GM21447 (cell line): ENCODE results near the gene ARL2BP.
"Not testable (repeated sequence)": the region's sequence is repeated elsewhere in the genome, so short reads cannot be mapped to it uniquely, and the experiment has no call there.

Source experiments
- ATAC-seq: cut with Tn5 transposase; IDR thresholded peaks from one replicate; pipeline ENCODE4 v1.9.1; 2021; ENCODE audit not compliant: unreplicated experiment

ARL2BP gene

DNA sequence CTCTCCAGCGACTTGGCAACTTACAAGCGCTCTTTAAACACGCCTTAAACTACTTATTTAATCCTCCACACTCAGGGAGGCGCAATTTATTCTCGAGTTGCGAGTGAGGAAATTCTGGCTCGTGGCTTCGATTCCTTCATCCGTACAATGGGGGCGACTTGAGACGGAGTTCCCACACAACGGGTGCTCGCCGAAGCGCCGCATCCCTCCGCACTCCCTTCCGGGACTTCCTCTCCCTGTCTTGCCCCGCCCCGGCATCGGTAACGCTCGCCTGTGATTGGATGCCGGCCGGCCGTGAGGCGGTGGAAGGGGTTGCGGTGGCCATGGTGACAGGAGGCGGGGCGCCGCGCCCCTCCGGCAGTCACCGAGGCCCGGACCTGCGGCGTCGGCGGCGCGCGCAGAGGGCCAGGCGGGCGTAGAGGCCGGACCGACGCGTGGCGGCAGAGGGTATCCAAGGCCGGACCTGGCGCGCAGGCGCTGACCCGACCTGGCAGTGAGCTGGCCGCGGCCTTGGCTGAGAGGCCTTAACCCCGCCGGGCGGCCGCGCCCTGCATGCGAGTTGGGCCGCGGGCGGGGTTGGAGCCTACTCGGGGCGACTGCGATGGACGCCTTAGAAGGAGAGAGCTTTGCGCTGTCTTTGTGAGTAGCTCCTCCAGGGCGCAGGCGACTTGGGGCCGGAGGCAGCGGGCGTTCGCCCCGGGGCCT lies at the start of gene ARL2BP:
Gene ARL2BP, plus strand, starts transcription at position 493 of the 705 bp plus-strand sequence. Its CDS starts 109 bp downstream, at position 602.
- ATAC-seq, result peak; percentile 95

DNA sequence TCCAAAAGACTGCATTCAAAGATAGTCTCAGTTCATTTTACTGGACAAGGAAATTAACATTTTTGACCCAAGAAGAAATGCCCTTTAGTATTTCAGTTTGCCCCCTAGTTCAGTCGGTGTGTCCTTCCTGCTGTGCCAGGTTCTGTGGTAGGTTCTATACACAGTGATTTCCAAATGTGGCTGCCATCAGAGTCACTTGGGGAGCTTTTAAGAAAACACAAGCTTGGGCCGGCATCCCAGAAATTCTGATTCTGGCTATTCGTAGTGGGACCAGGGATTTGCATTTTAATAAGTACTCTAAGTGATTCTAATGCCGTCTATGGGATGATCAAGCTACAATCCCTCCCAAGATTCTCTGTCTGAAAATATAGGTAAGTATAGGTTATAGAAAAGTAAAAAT lies 48.8 kb upstream of the ARL2BP start:
- ATAC-seq, result no peak

DNA sequence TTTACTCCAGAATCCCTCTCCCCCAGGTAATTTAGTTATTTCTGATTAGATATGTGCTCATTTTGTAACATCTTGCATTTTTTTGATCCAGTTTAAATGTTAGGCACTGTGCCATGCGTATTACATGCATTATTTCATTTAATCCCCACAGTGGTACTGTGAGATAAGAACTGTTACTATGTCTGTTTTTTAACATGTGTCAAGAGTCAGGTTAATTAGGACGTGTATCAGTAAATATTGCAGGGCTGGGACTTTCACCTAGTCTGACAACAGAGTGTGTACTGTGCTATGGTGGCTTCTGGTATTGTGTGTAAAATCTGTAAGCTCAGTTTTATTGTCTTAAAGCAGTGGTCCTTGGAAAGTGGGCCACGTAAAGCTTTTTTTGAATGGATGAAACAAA lies 48.3 kb upstream of the ARL2BP start:
- ATAC-seq, result no peak

DNA sequence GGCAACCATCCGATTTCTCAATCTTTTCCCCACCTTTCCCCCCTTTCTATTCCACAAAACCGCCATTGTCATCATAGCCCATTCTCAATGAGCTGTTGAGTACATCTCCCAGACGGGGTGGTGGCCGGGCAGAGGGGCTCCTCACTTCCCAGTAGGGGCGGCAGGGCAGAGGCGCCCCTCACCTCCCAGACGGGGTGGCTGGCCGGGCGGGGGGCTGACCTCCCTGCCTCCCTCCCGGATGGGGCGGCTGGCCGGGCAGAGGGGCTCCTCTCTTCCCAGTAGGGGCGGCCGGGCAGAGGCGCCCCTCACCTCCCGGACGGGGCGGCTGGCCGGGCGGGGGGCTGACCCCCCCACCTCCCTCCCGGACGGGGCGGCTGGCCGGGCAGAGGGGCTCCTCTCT lies 44.7 kb upstream of the ARL2BP start:
- ATAC-seq, result not testable (repeated sequence)

DNA sequence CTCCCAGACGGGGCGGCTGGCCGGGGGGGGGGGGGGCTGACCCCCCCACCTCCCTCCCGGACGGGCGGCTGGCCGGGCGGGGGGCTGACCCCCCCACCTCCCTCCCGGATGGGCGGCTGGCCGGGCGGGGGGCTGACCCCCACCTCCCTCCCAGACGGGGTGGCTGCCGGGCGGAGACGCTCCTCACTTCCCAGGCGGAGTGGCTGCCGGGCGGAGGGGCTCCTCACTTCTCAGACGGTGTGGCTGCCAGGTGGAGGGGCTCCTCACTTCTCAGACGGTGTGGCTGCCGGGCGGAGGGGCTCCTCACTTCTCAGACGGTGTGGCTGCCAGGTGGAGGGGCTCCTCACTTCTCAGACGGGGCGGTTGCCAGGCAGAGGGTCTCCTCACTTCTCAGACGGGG lies 44.1 kb upstream of the ARL2BP start:
- ATAC-seq, result not testable (repeated sequence)

DNA sequence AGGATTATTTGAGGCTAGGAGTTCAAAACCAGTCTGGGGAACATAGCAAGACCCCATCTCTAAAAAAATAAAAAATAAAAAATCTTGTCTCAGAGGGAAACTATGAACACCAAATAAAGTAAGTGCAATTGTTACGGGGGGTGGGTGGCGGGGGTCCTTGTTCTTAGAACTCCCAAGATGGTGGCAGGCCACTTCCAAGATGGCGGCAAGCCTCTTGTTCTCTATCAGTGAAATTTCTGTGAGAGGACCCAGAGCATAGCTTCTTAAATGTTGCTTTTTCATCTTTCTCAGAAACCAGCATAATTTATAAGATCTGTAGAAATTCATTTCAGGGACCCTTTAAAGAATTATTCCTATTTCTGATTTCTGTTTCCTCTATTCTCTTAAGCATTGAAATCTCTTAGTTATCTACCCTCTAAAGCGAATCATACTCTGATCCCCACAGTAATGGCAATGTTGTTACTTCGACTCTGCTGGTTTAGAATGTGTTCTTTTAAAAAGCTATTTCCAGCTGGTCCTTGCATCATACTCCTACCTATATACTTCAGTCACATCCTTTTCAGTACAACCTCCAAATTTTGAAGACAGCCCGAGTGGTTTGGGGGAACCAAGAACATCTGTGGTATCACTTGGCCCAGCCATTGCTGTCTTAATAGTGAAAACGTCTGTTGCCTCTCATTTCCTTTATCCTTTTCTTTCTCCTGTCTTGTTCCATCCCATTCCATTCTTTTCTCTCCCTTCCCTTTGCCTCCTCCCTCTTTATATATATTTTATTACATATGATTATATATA lies 42.8 kb upstream of the ARL2BP start:
- no peak for ATAC-seq

DNA sequence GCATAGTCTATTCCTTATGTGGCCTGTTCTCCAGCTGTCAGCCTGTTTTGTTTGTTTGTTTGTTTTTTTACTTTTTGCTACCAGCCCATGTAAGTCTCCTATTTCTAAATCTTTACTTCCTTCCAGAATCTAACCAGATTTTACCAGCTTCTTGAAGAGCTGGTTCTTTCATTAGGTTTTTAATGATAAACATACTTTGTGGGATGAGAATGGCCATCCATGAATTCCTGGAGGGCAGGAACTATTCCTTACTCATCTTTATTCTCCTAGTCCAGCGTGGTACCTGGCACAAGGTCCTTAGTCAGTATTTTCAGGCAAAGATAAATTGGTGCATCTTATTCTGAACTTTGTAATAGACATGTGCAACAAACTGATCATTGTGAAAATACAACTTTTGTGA lies 41.6 kb upstream of the ARL2BP start:
- no peak for ATAC-seq

DNA sequence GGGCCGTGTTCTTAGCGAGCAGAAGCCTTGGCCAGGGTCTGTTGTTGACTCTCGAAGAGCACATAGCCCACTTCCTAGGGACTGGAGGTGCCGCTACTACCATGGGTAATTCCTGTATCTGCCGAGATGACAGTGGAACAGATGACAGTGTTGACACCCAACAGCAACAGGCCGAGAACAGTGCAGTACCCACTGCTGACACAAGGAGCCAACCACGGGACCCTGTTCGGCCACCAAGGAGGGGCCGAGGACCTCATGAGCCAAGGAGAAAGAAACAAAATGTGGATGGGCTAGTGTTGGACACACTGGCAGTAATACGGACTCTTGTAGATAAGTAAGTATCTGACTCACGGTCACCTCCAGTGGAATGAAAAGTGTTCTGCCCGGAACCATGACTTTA lies 40.4 kb upstream of the ARL2BP start:
- no peak for ATAC-seq

DNA sequence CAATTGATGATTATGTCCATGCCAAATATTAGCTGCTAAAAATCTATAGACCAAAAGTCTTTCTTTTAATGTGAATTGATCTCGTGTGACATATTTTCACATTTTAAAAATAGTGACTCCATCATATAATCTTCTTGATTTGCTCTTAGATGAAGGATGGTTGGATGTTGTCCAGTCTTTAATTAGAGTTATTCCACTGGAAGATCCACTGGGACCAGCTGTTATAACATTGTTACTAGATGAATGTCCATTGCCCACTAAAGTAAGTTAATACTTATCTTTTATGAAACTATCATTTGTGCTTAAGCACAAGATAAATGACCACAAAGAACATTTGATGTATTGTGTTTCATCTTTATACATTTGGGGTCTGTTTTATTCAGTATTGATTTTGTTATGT lies 36.1 kb upstream of the ARL2BP start:
- ATAC-seq, result no peak

DNA sequence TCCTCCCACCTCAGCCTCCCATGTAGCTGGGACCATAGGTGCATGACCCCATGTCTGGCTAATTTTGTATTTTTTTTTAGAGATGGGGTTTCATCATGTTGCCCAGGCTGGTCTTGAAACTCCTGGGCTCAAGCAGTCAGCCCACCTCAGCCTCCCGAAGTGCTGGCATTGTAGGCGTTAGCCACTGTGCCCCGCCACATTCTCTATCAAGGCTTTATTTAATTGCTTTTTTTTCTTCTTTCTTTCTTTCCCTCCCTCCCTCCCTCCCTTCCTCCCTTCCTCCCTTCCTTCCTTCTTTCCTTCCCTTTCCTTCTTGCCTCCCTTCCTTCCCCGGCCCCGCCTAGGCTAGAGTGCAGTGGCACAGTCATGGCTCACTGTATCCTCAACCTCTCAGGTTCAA lies 35.3 kb upstream of the ARL2BP start:
- ATAC-seq, result no peak

DNA sequence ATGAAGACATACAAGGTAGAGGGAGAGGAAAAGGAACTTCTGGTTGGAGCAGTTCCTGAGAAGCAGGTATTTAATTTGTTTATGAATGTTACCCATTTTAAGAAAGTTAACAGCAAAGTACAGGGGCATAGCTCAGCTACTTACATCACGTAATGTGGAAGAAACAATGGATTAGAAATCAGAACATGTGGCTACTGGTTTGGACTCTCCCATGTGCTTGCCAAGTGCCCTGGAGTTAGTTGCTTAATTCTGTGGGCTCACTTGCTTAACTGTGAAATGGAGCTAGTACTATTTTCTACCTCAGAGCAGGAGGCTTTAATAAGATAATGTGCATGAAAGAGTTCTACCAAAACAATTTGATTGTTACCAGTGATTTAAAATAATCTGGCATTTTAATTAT lies 31.6 kb upstream of the ARL2BP start:
- ATAC-seq, result no peak

DNA sequence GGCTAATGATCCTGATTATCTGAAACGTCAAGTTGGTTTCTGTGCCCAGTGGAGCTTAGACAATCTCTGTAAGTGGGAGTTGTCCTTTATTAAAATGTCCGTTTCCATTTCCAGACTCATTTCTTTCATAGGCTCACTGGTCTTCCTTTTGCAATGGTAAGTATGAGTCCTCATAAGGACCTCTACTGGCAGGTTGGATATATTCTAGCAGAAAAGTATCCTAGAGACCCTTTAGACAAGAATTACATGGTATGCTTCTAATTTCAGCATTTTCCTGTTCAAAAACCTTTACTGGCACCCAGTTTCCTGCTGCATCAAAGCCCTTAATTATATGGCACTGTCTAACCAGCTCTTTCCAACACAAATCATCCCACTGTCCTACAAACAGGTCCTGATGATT lies 28.1 kb upstream of the ARL2BP start:
- no peak for ATAC-seq

DNA sequence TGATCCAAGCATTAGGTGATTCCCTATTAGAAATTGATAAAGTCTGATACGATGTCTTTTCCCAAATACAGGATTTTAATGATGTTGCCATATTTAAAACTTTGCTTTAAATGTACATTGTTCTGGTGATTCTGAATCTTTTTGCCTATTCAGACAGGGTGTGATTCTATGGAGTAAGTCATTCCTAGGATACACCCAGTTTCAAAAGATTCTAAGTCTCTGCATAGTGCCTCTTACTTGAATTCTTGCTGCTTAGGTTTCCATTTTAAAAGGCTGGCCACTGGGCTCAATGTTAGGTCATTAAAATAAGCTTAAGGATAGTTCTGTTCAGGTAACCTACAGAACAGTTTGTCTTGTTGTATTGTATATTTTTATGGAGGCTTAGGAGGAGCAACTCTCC lies 22.0 kb upstream of the ARL2BP start:
- no peak for ATAC-seq

DNA sequence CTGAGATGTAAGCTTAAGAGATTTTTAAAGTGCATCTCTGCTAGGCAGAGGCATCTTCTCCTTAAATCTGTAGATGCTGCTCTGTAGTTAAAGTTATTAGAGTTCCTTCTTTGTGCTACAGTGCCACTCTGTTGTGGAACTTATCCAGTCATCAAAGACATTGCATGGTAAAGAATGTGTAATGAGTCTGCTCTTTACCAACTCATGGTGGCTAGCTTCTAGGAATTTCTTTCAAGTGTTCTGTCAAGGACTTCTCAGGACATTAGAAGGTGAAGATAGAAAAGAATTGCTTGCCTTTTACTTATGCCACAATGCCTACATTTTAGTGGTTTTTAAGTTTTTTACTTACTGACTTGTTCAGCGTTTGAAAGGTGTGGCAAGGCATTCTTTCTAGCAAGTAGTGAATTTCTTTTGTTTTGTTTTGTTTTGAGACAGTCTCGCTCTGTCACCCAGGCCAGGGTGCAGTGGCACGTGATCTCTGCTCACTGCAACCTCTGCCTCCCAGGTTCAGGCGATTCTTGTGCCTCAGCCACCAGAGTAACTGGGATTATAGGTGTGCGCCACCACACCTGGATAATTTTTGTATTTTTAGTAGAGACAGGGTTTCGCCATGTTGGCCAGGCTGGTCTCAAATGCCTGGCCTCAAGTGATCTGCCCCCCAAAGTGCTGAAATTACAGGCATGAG lies 20.3 kb upstream of the ARL2BP start:
- ATAC-seq, result no peak

DNA sequence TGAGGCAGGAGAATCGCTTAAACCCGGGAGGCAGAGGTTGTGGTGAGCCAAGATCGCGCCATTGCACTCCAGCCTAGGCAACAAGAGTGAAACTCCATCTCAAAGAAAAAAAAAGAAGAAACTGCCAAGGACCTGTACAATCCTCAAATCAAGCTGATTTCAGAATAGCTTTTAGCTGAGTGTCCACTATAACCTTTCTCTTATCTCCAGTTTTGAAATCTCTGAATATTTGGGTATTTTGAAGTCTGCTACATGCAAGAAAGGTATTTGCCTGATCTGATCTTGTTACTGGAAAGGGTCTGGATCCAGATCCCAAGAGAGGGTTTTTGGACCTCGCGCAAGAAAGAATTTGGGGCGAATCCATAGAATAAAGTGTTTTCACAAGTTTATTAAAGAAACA lies 19.1 kb upstream of the ARL2BP start:
- ATAC-seq, result no peak

DNA sequence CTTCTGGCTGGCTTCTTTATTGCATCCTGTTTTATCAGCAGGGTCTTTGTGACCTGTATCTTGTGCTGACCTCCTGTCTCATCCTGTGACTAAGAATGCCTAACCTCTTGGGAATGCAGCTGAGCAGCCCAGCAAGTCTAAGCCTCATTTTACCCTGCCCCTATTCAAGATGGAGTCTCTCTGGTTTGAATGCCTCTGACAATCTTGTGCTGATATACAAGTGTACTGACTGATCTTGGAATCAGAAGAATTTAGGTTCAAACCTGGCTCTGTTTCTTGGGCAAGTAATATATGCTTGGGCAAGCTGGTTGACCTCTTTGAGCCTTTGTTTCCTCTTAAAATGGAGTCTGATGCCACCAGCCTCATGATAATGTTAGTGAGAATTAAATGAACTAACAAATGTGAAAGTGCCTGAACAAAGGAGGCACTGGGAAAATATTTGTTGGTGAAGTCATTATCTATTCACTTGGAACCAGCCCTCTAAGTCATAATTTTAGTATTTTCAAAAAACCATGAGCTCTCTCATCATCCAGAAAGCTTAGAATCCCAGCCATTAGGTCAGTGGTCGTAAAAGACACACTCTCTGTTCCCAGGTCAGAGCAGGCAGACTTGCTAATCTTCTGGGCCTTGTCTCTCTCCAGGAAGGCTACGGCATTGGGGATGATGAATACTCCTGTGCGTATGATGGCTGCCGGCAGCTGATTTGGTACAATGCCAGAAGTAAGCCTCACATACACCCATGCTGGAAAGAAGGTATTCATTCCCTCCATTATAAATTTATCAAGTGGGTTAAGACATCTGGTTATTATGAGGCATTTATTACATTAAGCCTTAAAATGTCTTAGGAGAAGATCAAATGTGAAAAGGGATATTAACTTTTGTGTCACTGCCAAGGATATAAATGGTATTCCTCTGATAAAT lies 18.1 kb upstream of the ARL2BP start:
- no peak for ATAC-seq

DNA sequence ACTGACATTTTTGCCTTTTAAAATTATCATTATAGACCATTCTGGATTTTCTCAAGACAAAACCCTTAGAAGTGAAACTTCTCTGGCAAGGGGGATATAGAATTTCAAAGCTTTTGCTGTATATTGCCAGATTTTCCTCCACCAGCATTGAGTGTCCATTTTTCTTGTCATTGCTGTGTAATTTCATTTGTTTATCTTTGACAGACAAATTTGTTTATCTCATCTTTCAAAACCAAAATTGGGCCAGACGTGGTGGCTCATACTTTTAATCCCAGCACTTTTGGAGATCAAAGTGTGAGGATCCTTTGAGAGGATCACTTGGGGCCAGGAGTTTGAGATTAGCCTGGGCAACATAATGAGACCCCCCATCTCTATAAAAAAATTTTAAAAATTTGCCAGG lies 16.0 kb upstream of the ARL2BP start:
- no peak for ATAC-seq

DNA sequence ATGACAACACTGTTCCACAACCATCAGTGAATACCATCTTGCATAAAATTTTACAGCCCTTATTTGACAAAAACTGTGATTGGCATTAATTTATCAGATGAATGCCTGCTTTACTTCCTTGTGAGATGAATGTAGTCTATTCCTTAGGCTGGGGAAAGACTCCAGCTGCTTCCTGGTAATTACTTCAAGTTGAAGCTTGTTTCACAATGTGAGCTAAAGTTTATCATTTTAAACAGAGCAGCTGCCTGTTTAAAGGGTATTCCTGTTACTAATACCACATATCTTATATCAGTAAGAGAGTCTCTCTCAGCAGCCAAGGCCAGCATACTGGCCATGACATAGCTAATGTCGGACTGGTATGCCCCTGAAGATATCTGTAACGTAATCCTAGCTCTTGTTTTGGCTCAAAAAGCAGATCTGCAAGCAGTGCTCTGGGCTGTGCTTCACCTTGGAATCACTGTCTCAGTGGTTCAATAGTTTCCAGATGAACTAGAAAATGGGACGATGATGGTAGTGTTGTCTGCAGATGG lies 13.2 kb upstream of the ARL2BP start:
- no peak for ATAC-seq

DNA sequence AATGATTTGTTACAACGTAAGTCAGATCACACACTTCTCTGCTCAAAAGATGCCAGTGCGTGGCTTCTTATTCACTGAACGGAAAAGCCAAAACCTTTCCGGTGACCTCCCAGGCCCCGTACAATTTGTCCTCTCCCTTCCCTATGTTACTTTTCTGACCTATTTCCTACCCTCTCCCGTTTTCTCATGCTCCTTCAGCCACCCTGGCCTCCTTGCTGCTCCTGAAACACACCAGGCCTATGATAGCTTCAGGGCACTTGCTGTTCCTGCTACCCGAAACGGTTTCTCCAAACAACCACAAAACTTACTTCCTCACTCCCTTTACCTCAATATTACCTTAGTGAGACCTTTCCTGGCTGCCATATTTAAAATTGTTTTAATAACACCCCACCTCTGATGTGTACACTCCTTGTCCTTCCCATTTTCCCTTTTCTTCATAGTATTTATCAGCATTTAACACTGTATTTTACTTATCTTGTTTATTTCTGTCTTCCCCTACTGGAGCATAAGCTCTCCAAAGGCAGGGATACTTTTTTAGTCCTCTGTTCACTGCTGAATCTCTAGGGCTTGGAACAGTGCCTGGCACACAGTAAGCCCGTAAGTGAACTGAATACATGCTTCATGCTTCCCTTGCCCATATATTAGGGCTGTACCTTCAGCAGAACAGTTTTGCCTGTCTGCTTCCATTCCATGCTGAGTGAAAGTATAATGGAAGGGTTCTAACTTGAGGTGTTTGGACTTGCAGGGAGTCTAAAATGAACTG lies 10.9 kb upstream of the ARL2BP start:
- no peak for ATAC-seq

DNA sequence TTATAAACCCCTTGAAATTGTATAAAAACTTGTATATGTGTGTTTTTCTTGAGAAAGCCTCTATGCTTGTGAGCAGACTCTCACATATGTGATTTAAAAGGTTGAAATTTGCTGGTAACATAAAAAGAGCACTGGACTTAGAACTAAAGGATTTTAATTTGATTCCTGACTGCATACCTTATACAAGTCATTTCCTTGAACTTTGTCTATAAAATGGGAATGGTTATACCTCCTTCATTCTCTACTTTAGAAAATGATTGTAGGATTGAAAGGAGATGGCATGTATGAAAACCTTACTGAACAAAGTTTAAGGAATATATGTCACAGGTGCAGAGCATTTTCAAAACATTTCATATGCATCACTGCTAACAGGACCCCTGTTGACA lies 10.4 kb upstream of the ARL2BP start:
- no peak for ATAC-seq
